IMR-90 (cell line): ENCODE results near the gene ADAM12. TPM values are rescaled to one million over a fixed set of nuclear protein-coding genes. Genes with fewer than 3 reads are reported as not detected.
A peak's percentile ranks its signal among the peaks of the same experiment; 100 is the strongest.

Source experiments
- ATAC-seq: fragments of 200-7000 bp; cut with Tn5 transposase; 2 replicates; pipeline ENCODE4 v1.9.1; 2020; ENCODE audit warnings: low read depth, mild to moderate bottlenecking, moderate library complexity
- BruUV-seq: library from RNA; stranded (reverse); fragments of 400-500 nt; replicated peaks from 2 replicates; lab custom pipeline; 2021; lab: Mats Ljungman, UMichigan
- CTCF ChIA-PET: fragments of 300-600 bp; formaldehyde crosslinking; extraction: SDS; loops from one replicate; lab custom pipeline; 2021; ENCODE audit warnings: antibody characterized with exemption; lab: Yijun Ruan, JAX
- POLR2A ChIA-PET: fragments of 300-600 bp; sonication (Branson Sonifier 250); formaldehyde crosslinking; loops from one replicate; lab custom pipeline; 2022; ENCODE audit warnings: antibody characterized with exemption; ENCODE audit not compliant: unreplicated experiment; lab: Charles Lee
- DNase-seq: peaks from one replicate; pipeline ENCODE4 v3.0.0; 2013
- H2AFZ ChIP-seq: replicated peaks from 2 replicates; pipeline ENCODE3; 2013; ENCODE audit warnings: low read length, mild to moderate bottlenecking; ENCODE audit not compliant: poor library complexity
- H2AK5ac ChIP-seq: 2 replicates; pipeline ENCODE4 v1.6.1; 2013; ENCODE audit warnings: low read depth, low read length, inconsistent platforms
- H2AK9ac ChIP-seq: replicated peaks from 2 replicates; pipeline ENCODE3; 2013; ENCODE audit warnings: mild to moderate bottlenecking, low read depth, low read length, moderate library complexity; ENCODE audit not compliant: poor library complexity
- H2BK120ac ChIP-seq: 2 replicates; pipeline ENCODE4 v1.6.1; 2013; ENCODE audit warnings: low read depth, low read length, inconsistent platforms
- H2BK15ac ChIP-seq: 3 replicates; pipeline ENCODE4 v1.6.1; 2013; ENCODE audit warnings: low read depth, low read length, inconsistent platforms
- H2BK20ac ChIP-seq: 2 replicates; pipeline ENCODE4 v1.6.1; 2013; ENCODE audit warnings: low read depth, mild to moderate bottlenecking, inconsistent platforms, low read length, moderate library complexity
- H2BK5ac ChIP-seq: 2 replicates; pipeline ENCODE4 v1.6.1; 2013; ENCODE audit warnings: mild to moderate bottlenecking, low read depth, low read length, inconsistent platforms; ENCODE audit not compliant: poor library complexity, severe bottlenecking
- H3K14ac ChIP-seq: replicated peaks from 2 replicates; pipeline ENCODE4 v1.6.1; 2013; ENCODE audit warnings: low read depth, low read length, inconsistent platforms
- H3K18ac ChIP-seq: 2 replicates; pipeline ENCODE4 v1.6.1; 2013; ENCODE audit warnings: low read depth, low read length, control low read depth
- H3K23ac ChIP-seq: 2 replicates; pipeline ENCODE4 v1.6.1; 2013; ENCODE audit warnings: low read depth, low read length, inconsistent platforms
- H3K27ac ChIP-seq: 2 replicates; pipeline ENCODE4 v1.5.1; 2013; ENCODE audit warnings: mild to moderate bottlenecking, control low read depth, low read length; ENCODE audit not compliant: insufficient read depth
- H3K27me3 ChIP-seq: 2 replicates; pipeline ENCODE4 v1.6.1; 2013; ENCODE audit warnings: low read length; ENCODE audit not compliant: control insufficient read depth, insufficient read depth
- H3K36me3 ChIP-seq: 2 replicates; pipeline ENCODE4 v1.6.1; 2013; ENCODE audit warnings: low read length, mixed read lengths; ENCODE audit not compliant: control insufficient read depth, insufficient read depth
- H3K4ac ChIP-seq: 2 replicates; pipeline ENCODE4 v1.6.1; 2013; ENCODE audit warnings: low read depth, low read length, inconsistent platforms
- H3K4me1 ChIP-seq: 2 replicates; pipeline ENCODE4 v1.6.1; 2013; ENCODE audit warnings: low read length, mixed read lengths; ENCODE audit not compliant: control insufficient read depth, insufficient read depth
- H3K4me2 ChIP-seq: 2 replicates; pipeline ENCODE4 v1.6.1; 2013; ENCODE audit warnings: low read depth, mild to moderate bottlenecking, control low read depth, low read length, moderate library complexity
- H3K4me3 ChIP-seq: 2 replicates; pipeline ENCODE4 v1.5.1; 2013; ENCODE audit warnings: low read depth, mild to moderate bottlenecking, control low read depth, low read length, moderate library complexity; ENCODE audit not compliant: insufficient read depth
- H3K56ac ChIP-seq: 2 replicates; pipeline ENCODE4 v1.6.1; 2013; ENCODE audit warnings: low read length, inconsistent platforms; ENCODE audit not compliant: insufficient read depth; ENCODE audit errors: extremely low read depth
- H3K79me1 ChIP-seq, 2 experiments: 2 replicates each; pipeline ENCODE4 v1.6.1; 2013; ENCODE audit warnings: low read length in 2 of 2, inconsistent platforms in 1 of 2, low read depth in 1 of 2
- H3K9ac ChIP-seq: 2 replicates; pipeline ENCODE4 v1.6.1; 2013; ENCODE audit warnings: low read depth, low read length, control low read depth
- H3K9me1 ChIP-seq: 2 replicates; pipeline ENCODE4 v1.6.1; 2013; ENCODE audit warnings: low read length, inconsistent platforms; ENCODE audit not compliant: insufficient read depth
- H3K9me3 ChIP-seq: 2 replicates; pipeline ENCODE4 v1.6.1; 2013; ENCODE audit warnings: low read length; ENCODE audit not compliant: control insufficient read depth, insufficient read depth
- H4K20me1 ChIP-seq: 2 replicates; pipeline ENCODE4 v1.6.1; 2013; ENCODE audit warnings: low read length, inconsistent platforms; ENCODE audit not compliant: insufficient read depth
- H4K5ac ChIP-seq: 2 replicates; pipeline ENCODE4 v1.6.1; 2013; ENCODE audit warnings: mild to moderate bottlenecking, low read depth, low read length, control low read depth
- H4K8ac ChIP-seq, 2 experiments: 2 replicates each; pipeline ENCODE4 v1.6.1; 2013; ENCODE audit warnings: low read depth in 2 of 2, low read length in 2 of 2, control low read depth in 1 of 2, inconsistent platforms in 1 of 2
- H4K91ac ChIP-seq: 2 replicates; pipeline ENCODE4 v1.6.1; 2013; ENCODE audit warnings: low read depth, low read length, inconsistent platforms; ENCODE audit not compliant: insufficient read depth
- BHLHE40 ChIP-seq: fragments of 150-350 bp; IDR thresholded peaks from 2 replicates; pipeline ENCODE4 v1.6.1; 2016; ENCODE audit warnings: mild to moderate bottlenecking, low read depth, low read length
- CHD1 ChIP-seq: IDR thresholded peaks from 2 replicates; pipeline ENCODE4 v1.6.1; 2012; ENCODE audit warnings: low read depth, low read length, improper control_type of control experiment
- CTCF ChIP-seq: conservative IDR thresholded peaks from 2 replicates; pipeline ENCODE4 v1.5.1; 2012; ENCODE audit warnings: mild to moderate bottlenecking, low read depth, low read length, improper control_type of control experiment
- MAZ ChIP-seq: IDR thresholded peaks from 2 replicates; pipeline ENCODE4 v1.6.1; 2012; ENCODE audit warnings: low read depth, mild to moderate bottlenecking, low read length, improper control_type of control experiment, moderate library complexity, borderline replicate concordance
- MXI1 ChIP-seq: IDR thresholded peaks from 2 replicates; pipeline ENCODE4 v1.6.1; 2012; ENCODE audit warnings: low read depth, mild to moderate bottlenecking, low read length, moderate library complexity, borderline replicate concordance
- NFE2L2 ChIP-seq: fragments of 150-350 bp; IDR thresholded peaks from 2 replicates; pipeline ENCODE4 v1.6.1; 2016; ENCODE audit warnings: low read depth, mild to moderate bottlenecking, low read length
- RAD21 ChIP-seq: IDR thresholded peaks from 2 replicates; pipeline ENCODE4 v1.6.1; 2012; ENCODE audit warnings: low read length, improper control_type of control experiment
- RCOR1 ChIP-seq: IDR thresholded peaks from 2 replicates; pipeline ENCODE4 v1.6.1; 2012; ENCODE audit warnings: mild to moderate bottlenecking, low read length, improper control_type of control experiment; ENCODE audit not compliant: insufficient replicate concordance
- SMC3 ChIP-seq: fragments of 150-350 bp; IDR thresholded peaks from 2 replicates; pipeline ENCODE4 v1.6.1; 2016; ENCODE audit warnings: low read depth, mild to moderate bottlenecking, antibody characterized with exemption, low read length, moderate library complexity
- WGBS, 2 experiments: methylation state at CpG; one replicate each; pipeline versions ENCODE4 v1.1.5 to v1.1.7; 2013; ENCODE audit warnings: missing lambda C conversion rate in 2 of 2; ENCODE audit not compliant: insufficient read length in 1 of 2; ENCODE audit errors: extremely low coverage in 2 of 2; 5-methylcytosine and 5-hydroxymethylcytosine counted together
- dilution Hi-C: fragments of 300-500 bp; cut with HindIII; formaldehyde crosslinking; loops from one replicate; pipeline ENCODE4 v1.14.3; 2018; ENCODE audit warnings: low sequenced_read_pairs; ENCODE audit not compliant: unreplicated experiment
- in situ Hi-C: fragments of 300-500 bp; cut with MboI; formaldehyde crosslinking; loops from 3 replicates; pipeline ENCODE4 v1.14.3; 2019; ENCODE audit warnings: low sequenced_read_pairs, inconsistent platforms, mixed read lengths
- intact Hi-C: fragments of 100-400 bp; cut with micrococcal nuclease; formaldehyde crosslinking; loops from 2 replicates; pipeline ENCODE4 v1.10.0; 2022
- polyA plus RNA-seq, 3 experiments: library from polyadenylated mRNA; depleted of rRNA; stranded (reverse); fragments of >200 nt; gene quantifications; 2 replicates each; pipeline ENCODE4 v1.2.3, GENCODE V29; 2012; ENCODE audit warnings: low replicate concordance in 1 of 3
- total RNA-seq: library from RNA; depleted of rRNA; stranded (reverse); fragments of >200 nt; gene quantifications from 2 replicates; pipeline ENCODE4 v1.2.3, GENCODE V29; 2012
- TF ChIP-seq, protein P1 (sequence below): fragments of 150-350 bp; IDR thresholded peaks from 2 replicates; pipeline ENCODE4 v1.6.1; 2016; ENCODE audit warnings: low read depth, mild to moderate bottlenecking, low read length, moderate library complexity, borderline replicate concordance

ADAM12 gene
- total and polyA plus RNA-seq, 2 of the 4 experiments (the other 2 are of a cell fraction): 9.6 to 10.2 TPM

- TF ChIP-seq CHD1: no peak
- no peak for TF ChIP-seq BHLHE40
Observed at GRCh38 chr10:126092366-126093215, 295.7 kb downstream of the ADAM12 start (continued).

DNA sequence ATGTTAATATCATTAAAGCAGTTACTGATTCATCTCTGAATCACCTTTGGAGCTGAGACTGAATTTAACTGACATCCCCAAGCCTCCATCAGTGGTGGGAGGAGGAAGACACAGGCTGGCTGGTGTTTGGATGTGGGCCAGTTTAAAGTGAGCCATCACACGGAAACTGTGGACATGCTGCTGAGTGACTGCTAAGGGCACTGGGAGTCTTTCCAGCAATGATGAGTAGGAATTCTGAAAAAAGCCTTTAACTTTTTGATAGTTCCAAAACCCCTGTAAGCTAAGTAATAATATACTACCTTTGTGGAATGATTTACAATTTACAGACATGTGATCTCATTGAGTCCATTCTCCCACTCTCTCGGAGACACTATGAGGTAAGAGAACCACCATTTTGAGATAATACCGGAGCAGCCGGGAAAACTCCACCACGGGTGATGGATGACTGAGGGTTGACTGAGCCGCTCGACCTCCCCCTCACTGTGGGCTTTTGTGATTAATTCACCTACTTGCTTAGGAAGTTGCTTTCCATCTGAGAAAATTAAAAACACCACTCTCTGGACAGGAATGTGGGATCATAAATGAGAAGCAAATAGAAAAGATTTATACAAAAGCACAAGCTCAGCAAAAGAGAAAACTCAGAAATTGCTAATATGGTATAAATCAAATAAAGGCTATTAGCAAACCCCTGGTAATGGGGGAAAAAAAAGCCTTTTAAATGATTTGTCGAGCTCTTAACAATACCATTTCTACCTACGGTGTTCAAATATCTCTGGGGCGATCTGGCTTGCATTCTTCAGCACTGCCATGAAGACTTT is 297.2 kb downstream of the ADAM12 start:
- CTCF ChIA-PET: interaction anchor here (0.7 kb wide), 1 partner anchor 25 kb away, joined by 3 read pairs; no protein-coding TSS in a partner anchor
- H3K36me3 ChIP-seq: no peaks in the 10 kb centered on the region
- intact Hi-C loops: no loop called here
- DNase-seq (peak; percentile 97), ATAC-seq (peak; percentile 83)
- H3K27me3 ChIP-seq: no peaks in the 10 kb centered on the region
- dilution Hi-C loops: no loop called here
- 0 out of 2 replicates have a peak overlapping the region, but pooled peaks have one; percentile 1 for H2BK120ac ChIP-seq
- BruUV-seq: no TSS peak
- no peaks in the 10 kb centered on the region; the same call in 1 of the 2 replicates for H3K9me1 ChIP-seq
- H3K14ac ChIP-seq: no peak overlapping the region
- no peaks in the 10 kb centered on the region for H4K20me1 ChIP-seq
- no peak overlapping the region for H4K8ac ChIP-seq
- no peak overlapping the region for H3K4me3 ChIP-seq
- POLR2A ChIA-PET: interaction anchor here (0.6 kb wide), 1 partner anchor 193 kb away, joined by 17 read pairs; no protein-coding TSS in a partner anchor
- WGBS, 2 experiments: no CpG with 5 or more reads among the region's 10 CpGs
- no peak overlapping the region for H2AK5ac ChIP-seq
- H3K9me3 ChIP-seq: no peaks in the 10 kb centered on the region
- no peak overlapping the region for H2AK9ac ChIP-seq
- peak overlapping the region; percentile 6 for H2BK5ac ChIP-seq
- H3K56ac ChIP-seq: no peak overlapping the region
- peaks cover 2% of the 10 kb centered on the region for H3K4me1 ChIP-seq
- H3K27ac ChIP-seq: no peak overlapping the region
- H2BK20ac ChIP-seq: no peak overlapping the region; the same call in 1 of the 2 replicates
- no peaks in the 10 kb centered on the region for H3K79me1 ChIP-seq
- no peak overlapping the region for H3K23ac ChIP-seq
- no peak overlapping the region for H3K9ac ChIP-seq
- peak overlapping the region; percentile 4 for H3K4ac ChIP-seq
- no peak overlapping the region for H2AFZ ChIP-seq
- H4K91ac ChIP-seq: no peak overlapping the region
- in situ Hi-C loops: no loop called here
- peak overlapping the region; percentile 36; the same call in 2 of the 3 replicates for H2BK15ac ChIP-seq
- H4K5ac ChIP-seq: no peak overlapping the region
- H3K4me2 ChIP-seq: 0 out of 2 replicates have a peak overlapping the region, but pooled peaks have one; percentile 1
- no peak overlapping the region for H3K18ac ChIP-seq
- TF ChIP-seq CHD1 (no peak), BHLHE40 (no peak), SMC3 (no peak), MXI1 (no peak), NFE2L2 (peak; percentile 61), CTCF (no peak), RAD21 (no peak), MAZ (no peak), RCOR1 (no peak)
- TF ChIP-seq, protein P1, sequence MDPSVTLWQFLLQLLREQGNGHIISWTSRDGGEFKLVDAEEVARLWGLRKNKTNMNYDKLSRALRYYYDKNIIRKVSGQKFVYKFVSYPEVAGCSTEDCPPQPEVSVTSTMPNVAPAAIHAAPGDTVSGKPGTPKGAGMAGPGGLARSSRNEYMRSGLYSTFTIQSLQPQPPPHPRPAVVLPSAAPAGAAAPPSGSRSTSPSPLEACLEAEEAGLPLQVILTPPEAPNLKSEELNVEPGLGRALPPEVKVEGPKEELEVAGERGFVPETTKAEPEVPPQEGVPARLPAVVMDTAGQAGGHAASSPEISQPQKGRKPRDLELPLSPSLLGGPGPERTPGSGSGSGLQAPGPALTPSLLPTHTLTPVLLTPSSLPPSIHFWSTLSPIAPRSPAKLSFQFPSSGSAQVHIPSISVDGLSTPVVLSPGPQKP: no peak
